Kidney epithelial cell (primary cell): ENCODE results near the gene BEST1. TPM values are rescaled to one million over a fixed set of nuclear protein-coding genes. Genes with fewer than 3 reads are reported as not detected.
"Not testable (repeated sequence)": the region's sequence is repeated elsewhere in the genome, so short reads cannot be mapped to it uniquely, and the experiment has no call there.

Experiments used
- DNase-seq: peaks from one replicate; pipeline ENCODE4 v3.0.0-alpha.2; 2010; ENCODE audit warnings: low read depth
- H3K27me3 ChIP-seq: 2 replicates; pipeline ENCODE4 v1.6.0; 2011; ENCODE audit warnings: low read length; ENCODE audit not compliant: control insufficient read depth, insufficient read depth
- H3K36me3 ChIP-seq: 2 replicates; pipeline ENCODE4 v1.5.1; 2011; ENCODE audit warnings: low read length; ENCODE audit not compliant: control insufficient read depth, insufficient read depth
- H3K4me3 ChIP-seq: 2 replicates; pipeline ENCODE4 v1.5.1; 2011; ENCODE audit warnings: low read depth, mild to moderate bottlenecking, control low read depth, low read length
- CTCF ChIP-seq: IDR thresholded peaks from 2 replicates; pipeline ENCODE4 v1.5.1; 2011; ENCODE audit warnings: mild to moderate bottlenecking, moderate library complexity, low read length, control low read depth, inconsistent platforms; ENCODE audit not compliant: insufficient read depth, poor library complexity, severe bottlenecking
- total RNA-seq: library from RNA; depleted of rRNA; stranded (reverse); fragments of >200 nt; gene quantifications from 2 replicates; pipeline ENCODE4 v1.2.3, GENCODE V29; 2015

BEST1 gene
- total RNA-seq, 1 donor from 2014 or later = 1.1 TPM

GRCh38 chr11:61963282-61964057, 13.3 kb downstream of the BEST1 start:
- H3K27me3 ChIP-seq = no peaks in the 10 kb centered on the region
- H3K4me3 ChIP-seq = no peak overlapping the region
- no peak for TF ChIP-seq CTCF
- H3K36me3 ChIP-seq = peaks cover 2% of the 10 kb centered on the region
- DNase-seq = no peak

GRCh38 chr11:61964058-61964665, 14.0 kb downstream of the BEST1 start:
- no peak for DNase-seq
- H3K4me3 ChIP-seq = no peak overlapping the region
- no peaks in the 10 kb centered on the region for H3K27me3 ChIP-seq
- no peak for TF ChIP-seq CTCF
- peaks cover 2% of the 10 kb centered on the region for H3K36me3 ChIP-seq

- DNase-seq = not testable (repeated sequence)
These were observed 14.6 kb downstream of the BEST1 start for GRCh38 chr11:61964666-61965271.

GRCh38 chr11:61966734-61967115, 16.6 kb downstream of the BEST1 start:
- peaks cover 2% of the 10 kb centered on the region for H3K36me3 ChIP-seq

More at GRCh38 chr11:61964666-61965271, 14.6 kb downstream of the BEST1 start:
- not testable (repeated sequence) for H3K27me3 ChIP-seq, H3K36me3 ChIP-seq
- peak overlapping the region; percentile 65 for H3K4me3 ChIP-seq

GRCh38 chr11:61967116-61967923, 17.2 kb downstream of the BEST1 start, which contains the start of gene FTH1:
FTH1 (minus strand) TSS chr11:61967634; CDS start chr11:61967425, 209 bp downstream.
- H3K36me3 ChIP-seq = peaks cover 2% of the 10 kb centered on the region
- no peak for TF ChIP-seq CTCF
- peak within 1 kb of the TSS; percentile 65 for H3K4me3 ChIP-seq
- DNase-seq = no peak
- H3K27me3 ChIP-seq = no peaks in the 10 kb centered on the region

More at GRCh38 chr11:61966734-61967115, 16.6 kb downstream of the BEST1 start:
- TF ChIP-seq CTCF = no peak
- Histone ChIP-seq H3K4me3 (peak overlapping the region; percentile 65), H3K27me3 (no peaks in the 10 kb centered on the region)
- DNase-seq = no peak
